IMR-90 (cell line): ENCODE data around the gene SLC34A3. TPM values are rescaled to one million over a fixed set of nuclear protein-coding genes. Genes with fewer than 3 reads are reported as not detected.

Experiments
- polyA plus RNA-seq, 3 experiments: library from polyadenylated mRNA; depleted of rRNA; stranded (reverse); fragments of >200 nt; gene quantifications; 2 replicates each; pipeline ENCODE4 v1.2.3, GENCODE V29; 2012; ENCODE audit warnings: low replicate concordance in 1 of 3
- total RNA-seq: library from RNA; depleted of rRNA; stranded (reverse); fragments of >200 nt; gene quantifications from 2 replicates; pipeline ENCODE4 v1.2.3, GENCODE V29; 2012; rRNA removed

Gene SLC34A3
- total and polyA plus RNA-seq, 2 of the 4 experiments (the other 2 are of a cell fraction): not detected

Other genes starting within 250 kb of the SLC34A3 start
Only the 30 nearest of the 31 such genes appear.
- 4.4 and 5.7 TPM in 2 replicates for gene PAXX, start 238.5 kb upstream of the SLC34A3 start, total RNA-seq
- 24.6 and 30.2 TPM in 2 replicates for gene PAXX, start 238.5 kb upstream of the SLC34A3 start, polyA plus RNA-seq (2012; rRNA removed)
- 0.18 and 0.28 TPM in 2 replicates for gene CLIC3, start 234.3 kb upstream of the SLC34A3 start, total RNA-seq
- gene CLIC3, start 234.3 kb upstream of the SLC34A3 start, polyA plus RNA-seq (2012; rRNA removed): 1.7 and 2.1 TPM in 2 replicates
- 3.8 and 4.4 TPM in 2 replicates for gene ABCA2, start 202.7 kb upstream of the SLC34A3 start, total RNA-seq
- gene ABCA2, start 202.7 kb upstream of the SLC34A3 start, polyA plus RNA-seq (2012; rRNA removed): 46.0 and 52.3 TPM in 2 replicates
- not detected in 2 replicates for gene FUT7, start 198.8 kb upstream of the SLC34A3 start, total RNA-seq
- gene FUT7, start 198.8 kb upstream of the SLC34A3 start, polyA plus RNA-seq (2012; rRNA removed): not detected in 2 replicates
- gene NPDC1, start 184.7 kb upstream of the SLC34A3 start, total RNA-seq: 2.7 and 2.8 TPM in 2 replicates
- gene NPDC1, start 184.7 kb upstream of the SLC34A3 start, polyA plus RNA-seq (2012; rRNA removed): 58.1 and 74.0 TPM in 2 replicates
- gene ENTPD2, start 176.8 kb upstream of the SLC34A3 start, total RNA-seq: not detected in 2 replicates
- not detected in 2 replicates for gene ENTPD2, start 176.8 kb upstream of the SLC34A3 start, polyA plus RNA-seq (2012; rRNA removed)
- gene SAPCD2, start 160.3 kb upstream of the SLC34A3 start, total RNA-seq: 3.3 and 3.4 TPM in 2 replicates
- 4.9 and 6.4 TPM in 2 replicates for gene SAPCD2, start 160.3 kb upstream of the SLC34A3 start, polyA plus RNA-seq (2012; rRNA removed)
- gene UAP1L1, start 153.4 kb upstream of the SLC34A3 start, total RNA-seq: 2.3 and 2.5 TPM in 2 replicates
- 8.7 and 9.8 TPM in 2 replicates for gene UAP1L1, start 153.4 kb upstream of the SLC34A3 start, polyA plus RNA-seq (2012; rRNA removed)
- 25.0 and 28.7 TPM in 2 replicates for gene MAN1B1, start 143.9 kb upstream of the SLC34A3 start, total RNA-seq
- gene MAN1B1, start 143.9 kb upstream of the SLC34A3 start, polyA plus RNA-seq (2012; rRNA removed): 49.8 and 55.1 TPM in 2 replicates
- 14.2 and 14.9 TPM in 2 replicates for gene DPP7, start 116.2 kb upstream of the SLC34A3 start, total RNA-seq
- gene DPP7, start 116.2 kb upstream of the SLC34A3 start, polyA plus RNA-seq (2012; rRNA removed): 76.4 and 88.2 TPM in 2 replicates
- gene GRIN1, start 91.7 kb upstream of the SLC34A3 start, total RNA-seq: not detected in 2 replicates
- gene GRIN1, start 91.7 kb upstream of the SLC34A3 start, polyA plus RNA-seq (2012; rRNA removed): 0.04 and 0.09 TPM in 2 replicates
- not detected in 2 replicates for gene LRRC26, start 60.9 kb upstream of the SLC34A3 start, total RNA-seq
- gene LRRC26, start 60.9 kb upstream of the SLC34A3 start, polyA plus RNA-seq (2012; rRNA removed): not detected in 2 replicates
- not detected in 2 replicates for gene TMEM210, start 58.8 kb upstream of the SLC34A3 start, total RNA-seq
- not detected in 2 replicates for gene TMEM210, start 58.8 kb upstream of the SLC34A3 start, polyA plus RNA-seq (2012; rRNA removed)
- 9.3 and 9.4 TPM in 2 replicates for gene ANAPC2, start 42.3 kb upstream of the SLC34A3 start, total RNA-seq
- 29.5 and 34.3 TPM in 2 replicates for gene ANAPC2, start 42.3 kb upstream of the SLC34A3 start, polyA plus RNA-seq (2012; rRNA removed)
- gene SSNA1, start 42.2 kb upstream of the SLC34A3 start, total RNA-seq: 55.7 and 63.9 TPM in 2 replicates
- 86.7 and 107 TPM in 2 replicates for gene SSNA1, start 42.2 kb upstream of the SLC34A3 start, polyA plus RNA-seq (2012; rRNA removed)
- 1.7 and 1.8 TPM in 2 replicates for gene TPRN, start 30.2 kb upstream of the SLC34A3 start, total RNA-seq
- gene TPRN, start 30.2 kb upstream of the SLC34A3 start, polyA plus RNA-seq (2012; rRNA removed): 5.3 and 7.1 TPM in 2 replicates
- 18.8 and 20.8 TPM in 2 replicates for gene TMEM203, start 25.3 kb upstream of the SLC34A3 start, total RNA-seq
- 39.1 and 40.6 TPM in 2 replicates for gene TMEM203, start 25.3 kb upstream of the SLC34A3 start, polyA plus RNA-seq (2012; rRNA removed)
- gene NDOR1, start 25.2 kb upstream of the SLC34A3 start, total RNA-seq: 0.90 and 1.1 TPM in 2 replicates
- gene NDOR1, start 25.2 kb upstream of the SLC34A3 start, polyA plus RNA-seq (2012; rRNA removed): 10.6 and 14.0 TPM in 2 replicates
- not detected in 2 replicates for gene RNF208, start 8.7 kb upstream of the SLC34A3 start, total RNA-seq
- gene RNF208, start 8.7 kb upstream of the SLC34A3 start, polyA plus RNA-seq (2012; rRNA removed): 1.2 and 1.6 TPM in 2 replicates
- gene CYSRT1, start 5.7 kb upstream of the SLC34A3 start, total RNA-seq: 0.18 TPM in 1 of 2 replicates, not detected in the other
- 0.84 and 0.93 TPM in 2 replicates for gene CYSRT1, start 5.7 kb upstream of the SLC34A3 start, polyA plus RNA-seq (2012; rRNA removed)
- not detected in 2 replicates for gene RNF224, start 3.4 kb upstream of the SLC34A3 start, total RNA-seq
- gene RNF224, start 3.4 kb upstream of the SLC34A3 start, polyA plus RNA-seq (2012; rRNA removed): not detected in 2 replicates
- gene TUBB4B, start 10.4 kb downstream of the SLC34A3 start, total RNA-seq: 236 and 237 TPM in 2 replicates
- 529 and 613 TPM in 2 replicates for gene TUBB4B, start 10.4 kb downstream of the SLC34A3 start, polyA plus RNA-seq (2012; rRNA removed)
- not detected in 2 replicates for gene STPG3, start 20.4 kb downstream of the SLC34A3 start, total RNA-seq
- gene STPG3, start 20.4 kb downstream of the SLC34A3 start, polyA plus RNA-seq (2012; rRNA removed): not detected in 2 replicates
- gene NELFB, start 24.4 kb downstream of the SLC34A3 start, total RNA-seq: 36.7 and 36.9 TPM in 2 replicates
- gene NELFB, start 24.4 kb downstream of the SLC34A3 start, polyA plus RNA-seq (2012; rRNA removed): 65.1 and 66.0 TPM in 2 replicates
- 9.7 and 11.4 TPM in 2 replicates for gene TOR4A, start 46.8 kb downstream of the SLC34A3 start, total RNA-seq
- gene TOR4A, start 46.8 kb downstream of the SLC34A3 start, polyA plus RNA-seq (2012; rRNA removed): 22.9 and 28.4 TPM in 2 replicates
- not detected in 2 replicates for gene NRARP, start 71.4 kb downstream of the SLC34A3 start, total RNA-seq
- gene NRARP, start 71.4 kb downstream of the SLC34A3 start, polyA plus RNA-seq (2012; rRNA removed): 0.15 and 0.39 TPM in 2 replicates
- gene EXD3, start 192.3 kb downstream of the SLC34A3 start, total RNA-seq: 1.1 and 1.7 TPM in 2 replicates
- 7.4 and 10.2 TPM in 2 replicates for gene EXD3, start 192.3 kb downstream of the SLC34A3 start, polyA plus RNA-seq (2012; rRNA removed)
- gene NOXA1, start 192.5 kb downstream of the SLC34A3 start, total RNA-seq: not detected in 2 replicates
- gene NOXA1, start 192.5 kb downstream of the SLC34A3 start, polyA plus RNA-seq (2012; rRNA removed): 0.16 and 0.17 TPM in 2 replicates
- gene ENTPD8, start 210.5 kb downstream of the SLC34A3 start, total RNA-seq: not detected in 2 replicates
- gene ENTPD8, start 210.5 kb downstream of the SLC34A3 start, polyA plus RNA-seq (2012; rRNA removed): 0.07 TPM in 2 replicates
- 7.7 and 10.0 TPM in 2 replicates for gene NSMF, start 228.4 kb downstream of the SLC34A3 start, total RNA-seq
- 40.9 and 45.9 TPM in 2 replicates for gene NSMF, start 228.4 kb downstream of the SLC34A3 start, polyA plus RNA-seq (2012; rRNA removed)